Tibial artery (tissue), 4 donors: ENCODE data around the gene CELF5.

Experiments
- DNase-seq, 2 donors: peaks; one replicate each; pipeline ENCODE4 v3.0.0-alpha.2; 2019
- H3K27ac ChIP-seq, 2 donors: fragments of 200-600 bp; sonication (generic) in 1 of 2; 1 replicate in 1 of 2; 2 replicates in 1 of 2; pipeline ENCODE4 v1.5.1; 2018 to 2019; ENCODE audit warnings: mild to moderate bottlenecking in 1 of 2
- H3K27me3 ChIP-seq, 2 donors: fragments of 200-600 bp; sonication (generic) in 1 of 2; one replicate each; pipeline versions ENCODE4 v1.5.1 to v1.6.0; 2016 to 2019
- H3K36me3 ChIP-seq, 3 donors: fragments of 200-600 bp; sonication (generic) in 2 of 3; one replicate each; pipeline ENCODE4 v1.5.1; 2016 to 2019; ENCODE audit warnings: mild to moderate bottlenecking in 2 of 3
- H3K4me1 ChIP-seq, 4 donors: fragments of 200-600 bp; sonication (generic) in 2 of 4; 1 replicate in 3 of 4; 2 replicates in 1 of 4; pipeline ENCODE4 v1.5.1; 2016 to 2019
- H3K4me3 ChIP-seq, 2 donors: fragments of 200-600 bp; sonication (generic) in 1 of 2; 1 replicate in 1 of 2; 2 replicates in 1 of 2; pipeline ENCODE4 v1.5.1; 2018 to 2019; ENCODE audit warnings: mild to moderate bottlenecking in 2 of 2
- H3K9me3 ChIP-seq, 3 donors: fragments of 200-600 bp; sonication (generic) in 1 of 3; one replicate each; pipeline ENCODE4 v1.5.1; 2016 to 2019
- intact Hi-C: fragments of 100-400 bp; cut with DNase I; formaldehyde crosslinking; loops from one replicate; pipeline ENCODE4 v1.15.0; 2023; ENCODE audit warnings: low total_unique reads
- TF ChIP-seq, protein P1 (sequence below), 2 experiments: fragments of 200-600 bp in 1 of 2; fragments of 450-650 bp in 1 of 2; IDR thresholded peaks; one replicate each; pipeline ENCODE4 v1.5.1; 2017 to 2019; ENCODE audit warnings: antibody characterized with exemption in 2 of 2, mild to moderate bottlenecking in 1 of 2, moderate library complexity in 1 of 2

Gene CELF5

DNA sequence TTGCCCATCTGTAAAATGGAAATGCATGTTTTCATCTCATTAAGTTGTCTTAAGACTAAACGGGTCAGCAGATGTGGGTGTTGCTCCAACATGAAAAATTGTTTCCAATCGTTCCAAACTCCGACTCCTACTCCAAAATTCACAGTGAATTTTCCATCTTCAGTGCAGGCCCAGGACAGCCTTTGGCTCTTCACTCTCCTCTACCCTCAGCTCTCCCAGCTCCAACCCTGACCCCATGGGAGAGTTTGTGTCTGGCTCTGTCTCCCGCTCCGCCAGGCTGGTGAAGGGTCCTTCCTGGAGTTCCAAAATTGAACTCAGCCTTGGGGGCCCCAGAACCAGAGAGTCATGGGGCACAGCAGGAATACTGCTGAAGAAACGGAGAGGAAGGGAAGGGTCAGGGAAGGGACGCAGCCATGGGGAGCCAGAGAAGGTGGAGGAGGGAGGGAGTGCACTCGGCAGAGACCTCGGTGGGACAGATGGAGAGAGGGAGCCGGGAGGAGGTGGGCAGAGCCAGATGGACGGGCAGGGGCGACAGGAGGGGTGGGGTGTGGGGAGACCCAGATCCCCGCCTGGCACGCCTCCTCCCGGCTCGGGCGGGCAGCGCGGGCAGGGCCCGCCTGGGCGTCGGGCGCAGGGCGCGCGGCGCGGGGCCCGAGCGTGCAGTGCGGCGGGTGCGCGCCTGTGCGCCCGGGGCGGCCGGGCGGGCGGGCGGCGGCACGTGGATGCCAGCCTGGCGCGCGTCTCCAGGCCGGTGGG lies 45.6 kb downstream of the CELF5 start:
- Histone ChIP-seq H3K27me3 (peaks cover 0 to 88% of the 10 kb centered on the region in 2 donors), H3K27ac (no peak overlapping the region), H3K4me3 (no peak overlapping the region), H3K36me3 (no peaks in the 10 kb centered on the region), H3K4me1 (peaks cover 0 to under 1% (median 0%) of the 10 kb centered on the region in 4 donors), H3K9me3 (peaks cover 0 to 11% (median 8%) of the 10 kb centered on the region in 3 donors)
- intact Hi-C loops = no loop called here
- no peak for DNase-seq
- TF ChIP-seq, protein P1, sequence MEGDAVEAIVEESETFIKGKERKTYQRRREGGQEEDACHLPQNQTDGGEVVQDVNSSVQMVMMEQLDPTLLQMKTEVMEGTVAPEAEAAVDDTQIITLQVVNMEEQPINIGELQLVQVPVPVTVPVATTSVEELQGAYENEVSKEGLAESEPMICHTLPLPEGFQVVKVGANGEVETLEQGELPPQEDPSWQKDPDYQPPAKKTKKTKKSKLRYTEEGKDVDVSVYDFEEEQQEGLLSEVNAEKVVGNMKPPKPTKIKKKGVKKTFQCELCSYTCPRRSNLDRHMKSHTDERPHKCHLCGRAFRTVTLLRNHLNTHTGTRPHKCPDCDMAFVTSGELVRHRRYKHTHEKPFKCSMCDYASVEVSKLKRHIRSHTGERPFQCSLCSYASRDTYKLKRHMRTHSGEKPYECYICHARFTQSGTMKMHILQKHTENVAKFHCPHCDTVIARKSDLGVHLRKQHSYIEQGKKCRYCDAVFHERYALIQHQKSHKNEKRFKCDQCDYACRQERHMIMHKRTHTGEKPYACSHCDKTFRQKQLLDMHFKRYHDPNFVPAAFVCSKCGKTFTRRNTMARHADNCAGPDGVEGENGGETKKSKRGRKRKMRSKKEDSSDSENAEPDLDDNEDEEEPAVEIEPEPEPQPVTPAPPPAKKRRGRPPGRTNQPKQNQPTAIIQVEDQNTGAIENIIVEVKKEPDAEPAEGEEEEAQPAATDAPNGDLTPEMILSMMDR (IDR thresholded peaks at IDR 0.05) = no peak

DNA sequence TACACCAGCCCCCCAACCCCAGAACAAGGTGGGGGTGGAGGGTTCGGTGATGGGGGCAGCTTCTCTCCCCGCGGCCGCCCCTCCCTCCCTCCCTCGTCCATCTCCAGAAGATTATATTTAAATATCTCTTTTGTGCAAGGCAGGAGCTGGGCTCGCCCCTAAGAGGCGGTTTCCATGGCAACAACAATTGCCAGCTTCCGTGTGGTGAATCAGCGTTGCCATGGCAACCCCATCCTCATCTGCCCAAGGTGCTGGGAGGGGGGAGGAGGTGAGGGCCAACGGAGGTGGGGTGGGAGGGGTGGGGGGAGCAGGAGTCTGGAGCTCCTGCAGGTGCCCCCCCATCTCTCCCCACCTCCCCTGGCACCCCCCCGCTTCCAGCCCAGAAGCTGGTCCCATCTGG lies 46.4 kb downstream of the CELF5 start:
- intact Hi-C loops = no loop called here
- peaks cover 4 to 91% of the 10 kb centered on the region in 2 donors for H3K27me3 ChIP-seq
- TF ChIP-seq, protein P1 (IDR thresholded peaks at IDR 0.05) = no peak
- peaks cover 0 to 11% (median 8%) of the 10 kb centered on the region in 3 donors for H3K9me3 ChIP-seq
- DNase-seq = no peak
- peaks cover 0 to 8% (median 7%) of the 10 kb centered on the region in 4 donors for H3K4me1 ChIP-seq
- no peak overlapping the region for H3K27ac ChIP-seq
- no peak overlapping the region for H3K4me3 ChIP-seq
- H3K36me3 ChIP-seq = no peaks in the 10 kb centered on the region

DNA sequence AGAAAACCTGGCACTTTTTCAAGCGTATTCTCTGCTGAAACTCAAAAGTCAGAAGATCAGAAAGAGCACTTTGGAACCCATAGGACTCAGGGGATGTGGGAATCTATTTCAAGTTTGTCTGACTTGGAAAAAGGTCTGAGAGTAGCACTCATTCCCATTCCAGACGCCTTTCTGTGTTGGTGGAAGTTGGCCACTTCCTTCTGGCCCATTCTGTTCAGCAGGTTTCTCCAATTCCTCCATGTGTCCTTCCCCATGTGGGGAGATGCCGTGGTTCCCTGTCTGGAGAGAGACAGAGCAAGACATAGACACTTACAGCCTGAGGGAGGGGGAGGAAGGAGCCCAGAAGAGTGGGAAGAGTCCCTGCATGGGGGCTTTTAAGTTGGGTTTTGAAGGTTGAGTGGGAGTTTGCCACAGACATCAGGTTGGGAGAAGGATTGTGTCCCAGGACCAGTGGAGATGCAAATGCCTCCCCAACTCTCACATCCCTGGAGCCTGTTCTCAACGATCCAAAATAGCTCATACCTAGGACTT lies 48.0 kb downstream of the CELF5 start:
- peaks cover 0 to 11% (median 8%) of the 10 kb centered on the region in 3 donors for H3K9me3 ChIP-seq
- TF ChIP-seq, protein P1 (IDR thresholded peaks at IDR 0.05) = no peak
- no peak overlapping the region for H3K4me3 ChIP-seq
- DNase-seq = no peak
- H3K4me1 ChIP-seq = peaks cover 0 to 15% (median 9%) of the 10 kb centered on the region in 4 donors
- no peaks in the 10 kb centered on the region for H3K36me3 ChIP-seq
- H3K27me3 ChIP-seq = peaks cover 4 to 92% of the 10 kb centered on the region in 2 donors
- H3K27ac ChIP-seq = no peak overlapping the region
- intact Hi-C loops = no loop called here

DNA sequence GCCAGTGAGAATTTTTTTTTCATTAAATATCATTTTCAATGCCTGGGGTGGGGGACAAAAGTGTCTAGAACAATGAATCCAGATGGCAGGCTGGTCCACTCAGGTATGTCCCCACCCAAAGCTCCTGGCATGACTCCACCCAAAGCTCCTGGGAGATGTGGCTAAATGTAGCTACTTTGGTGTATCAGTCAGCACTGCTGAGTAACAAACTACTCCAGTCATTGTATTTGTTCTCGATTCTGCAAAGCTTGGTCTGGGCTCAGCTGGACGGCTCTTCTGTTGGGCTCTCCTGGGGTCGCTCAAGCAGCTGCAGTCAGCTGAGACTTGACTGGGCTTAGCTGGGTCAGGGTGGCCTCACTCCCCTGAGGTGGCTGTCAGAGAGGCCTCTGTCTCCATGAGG lies 48.5 kb downstream of the CELF5 start:
- intact Hi-C loops = no loop called here
- TF ChIP-seq, protein P1 (IDR thresholded peaks at IDR 0.05) = no peak
- Histone ChIP-seq H3K27ac (no peak overlapping the region), H3K36me3 (no peaks in the 10 kb centered on the region), H3K9me3 (peaks cover 0 to 11% (median 8%) of the 10 kb centered on the region in 3 donors), H3K4me1 (peaks cover 0 to 15% (median 9%) of the 10 kb centered on the region in 4 donors), H3K27me3 (peaks cover 4 to 92% of the 10 kb centered on the region in 2 donors), H3K4me3 (no peak overlapping the region)
- DNase-seq = no peak

DNA sequence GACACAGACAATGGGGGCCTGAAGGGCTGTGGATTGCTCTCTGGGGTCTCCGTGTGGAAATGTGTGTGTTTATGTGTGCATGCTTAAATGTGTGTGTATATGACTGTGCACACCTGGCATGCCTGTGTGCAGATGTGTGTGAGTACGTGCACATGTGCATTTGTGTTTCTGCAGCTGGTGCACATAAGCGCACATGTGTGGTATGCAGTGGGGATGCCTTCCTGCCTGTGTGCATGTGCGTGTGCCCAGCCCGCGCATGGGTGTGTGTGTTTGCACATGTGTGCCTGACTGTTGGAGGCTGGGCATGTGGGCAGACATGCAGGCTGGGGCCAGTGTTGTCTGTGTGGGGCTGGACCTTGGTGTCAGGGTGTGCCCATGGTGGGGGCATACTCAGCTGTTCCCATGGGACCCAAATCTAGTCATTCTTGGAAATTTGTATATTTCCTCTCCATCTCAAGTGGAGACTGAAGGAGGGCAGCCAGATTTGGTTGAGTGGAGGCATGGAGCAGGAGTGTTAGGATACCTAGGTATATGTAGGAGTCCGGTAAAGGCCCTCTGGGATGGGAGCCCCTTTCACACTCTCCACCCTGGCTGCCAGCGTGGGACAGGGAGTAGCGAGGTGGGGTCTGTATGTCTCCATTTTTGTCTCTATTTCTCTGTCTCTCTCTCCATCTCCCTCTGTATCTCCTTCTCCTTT lies 49.9 kb downstream of the CELF5 start:
- TF ChIP-seq, protein P1 (IDR thresholded peaks at IDR 0.05) = no peak
- DNase-seq = no peak
- Histone ChIP-seq H3K4me3 (no peak overlapping the region), H3K27me3 (peaks cover 4 to 92% of the 10 kb centered on the region in 2 donors), H3K36me3 (no peaks in the 10 kb centered on the region), H3K27ac (no peak overlapping the region), H3K4me1 (peaks cover 0 to 15% (median 9%) of the 10 kb centered on the region in 4 donors), H3K9me3 (peaks cover 0 to 11% (median 8%) of the 10 kb centered on the region in 3 donors)
- intact Hi-C loops = no loop called here
